ENCODE measurements around the gene PPP1R36.
A peak's percentile ranks its signal among the peaks of the same experiment; 100 is the strongest.
"Not testable (repeated sequence)": the region's sequence is repeated elsewhere in the genome, so short reads cannot be mapped to it uniquely, and the experiment has no call there.

PPP1R36 gene

GRCh38 chr14:64549791-64550620 lies at the start of gene PPP1R36:
PPP1R36 (plus strand) TSS chr14:64549961; CDS start chr14:64549998, 37 bp downstream.
- peak; percentile 31 for DNase-seq (ENCODE audit: low spot score)

DNA sequence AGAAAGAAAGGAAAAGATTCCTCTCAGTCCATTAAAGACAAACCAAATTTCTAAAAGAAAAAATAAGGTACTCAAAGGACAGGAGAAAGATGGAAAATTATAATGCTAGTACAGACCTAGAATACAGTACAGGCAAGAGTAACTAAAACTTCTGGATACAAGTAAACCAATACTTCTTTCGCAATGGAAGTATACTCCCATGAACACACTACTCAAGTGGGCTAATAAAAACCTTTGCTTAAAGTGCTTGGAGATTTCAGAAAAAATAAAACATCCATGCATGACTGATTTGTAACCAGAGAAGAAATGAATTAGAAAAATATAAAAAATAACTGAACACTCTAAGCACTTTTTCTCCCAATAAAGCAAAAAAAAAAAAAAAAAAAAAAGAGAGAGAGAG lies 49.7 kb upstream of the PPP1R36 start:
- DNase-seq (ENCODE audit: low spot score) = no peak

DNA sequence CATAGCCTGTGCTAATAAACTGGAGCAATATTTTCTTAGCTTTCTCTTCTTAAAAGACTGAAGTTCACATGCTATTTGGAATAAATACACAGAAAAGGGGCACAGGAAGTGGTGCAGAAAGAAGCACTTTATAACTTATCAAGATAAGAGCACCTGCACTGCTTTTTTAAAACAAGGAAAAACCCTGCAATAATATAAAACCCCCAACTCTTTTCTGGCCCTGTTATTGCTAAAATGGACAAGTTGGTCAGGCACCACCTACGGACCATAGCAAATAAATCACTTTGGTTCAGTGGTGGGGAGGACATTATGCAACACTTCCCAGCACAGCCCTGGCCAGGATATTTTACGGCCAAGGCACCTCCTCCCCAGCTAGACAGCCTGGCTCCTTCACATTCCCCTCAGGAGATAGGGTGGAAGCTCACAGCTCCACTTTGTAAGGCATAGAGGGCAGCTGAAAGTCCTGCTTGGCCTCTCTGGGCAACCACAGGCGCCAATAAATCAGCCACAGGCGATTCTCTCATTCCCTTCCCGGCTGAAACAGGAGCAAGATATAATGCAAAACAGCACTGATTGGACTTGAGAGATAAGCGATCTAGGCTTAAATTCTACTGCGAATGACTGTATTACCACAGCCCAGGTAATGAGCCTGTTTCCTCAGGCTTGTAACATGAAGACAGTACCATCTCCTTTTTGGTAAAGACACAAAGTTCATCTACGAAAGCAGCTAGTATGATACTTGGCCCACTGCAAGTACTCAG lies 48.2 kb upstream of the PPP1R36 start:
- no peak for DNase-seq (ENCODE audit: low spot score)

- no peak for DNase-seq (ENCODE audit: low spot score)
Measured at GRCh38 chr14:64502456-64502855, 47.3 kb upstream of the PPP1R36 start.

DNA sequence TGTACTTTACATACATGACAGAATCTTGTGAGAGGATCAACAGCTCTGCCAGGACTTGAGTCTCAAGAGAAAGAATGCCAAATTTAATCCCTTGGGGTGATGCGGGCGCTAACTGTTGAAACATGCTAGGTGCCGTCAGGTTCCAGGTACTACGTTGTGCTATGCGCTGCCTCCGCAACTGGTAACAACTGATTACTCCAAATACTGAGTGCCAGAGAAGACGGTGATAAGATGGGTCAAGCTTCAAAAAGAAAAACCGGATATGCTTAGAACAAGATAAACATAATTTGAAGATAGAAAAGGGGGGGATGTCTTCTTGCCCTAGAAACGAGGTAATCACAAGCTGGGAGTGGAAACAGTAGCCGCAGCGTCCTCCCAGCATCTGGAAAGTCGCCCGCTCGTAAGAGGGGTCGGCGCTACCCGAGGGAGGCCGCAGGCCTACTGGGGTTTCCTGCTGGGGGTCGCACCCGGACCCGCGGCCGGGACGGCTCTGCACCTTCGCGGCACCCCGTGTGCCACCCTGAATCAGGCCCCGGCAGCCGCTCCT lies 46.8 kb upstream of the PPP1R36 start:
- peak; percentile 36 for DNase-seq (ENCODE audit: low spot score)

DNA sequence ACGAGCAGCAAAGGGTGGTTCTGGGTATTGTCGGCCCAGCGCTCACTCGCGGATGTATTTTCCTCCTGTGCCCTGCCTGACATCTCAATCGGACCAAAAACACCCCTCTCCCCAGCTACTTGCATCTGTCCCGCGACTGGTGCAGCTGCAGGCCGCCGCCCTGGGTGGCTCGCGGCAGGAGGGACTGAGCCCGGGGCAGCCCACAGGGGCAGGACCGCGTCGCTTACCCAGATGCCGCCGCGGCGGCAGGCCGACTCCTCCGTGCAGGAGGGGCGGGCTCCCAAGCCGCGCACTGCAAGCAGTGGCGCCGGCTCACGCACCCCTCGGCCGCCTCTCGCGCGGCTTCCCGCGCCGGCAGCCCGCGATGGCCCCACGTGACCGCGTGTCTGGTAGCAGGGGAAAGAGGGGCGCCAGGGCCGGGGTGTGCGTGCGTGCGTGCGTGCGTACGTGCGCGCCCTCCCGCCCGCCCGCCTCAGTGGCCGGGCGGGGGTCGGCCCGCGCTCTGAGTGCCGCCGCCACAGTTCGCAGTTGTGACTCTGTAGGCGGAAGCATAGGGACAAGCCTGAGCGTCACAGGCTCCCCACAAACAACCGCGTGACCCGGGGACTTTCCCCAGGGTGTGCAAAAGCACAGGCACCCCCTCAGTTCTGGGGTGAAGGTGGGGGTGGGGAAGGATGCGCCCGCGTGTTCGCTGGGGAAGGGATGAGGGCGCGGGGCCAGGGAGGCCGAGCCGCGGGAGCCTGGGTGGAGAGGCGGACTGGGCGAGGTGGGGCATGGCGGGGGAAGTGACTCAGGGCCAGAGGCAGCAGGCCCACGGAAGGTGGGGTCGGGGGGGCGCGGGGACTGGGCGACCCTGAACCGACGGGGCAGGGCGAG lies 46.1 kb upstream of the PPP1R36 start, which contains the start of gene ZBTB25:
Gene ZBTB25, minus strand, starts transcription at position 405 of the 876 bp plus-strand sequence. CDS start 13,305 bp downstream, outside the sequence.
- peak; percentile 80 for DNase-seq (ENCODE audit: low spot score)

GRCh38 chr14:64504310-64504896 lies 45.4 kb upstream of the PPP1R36 start, which contains the start of gene ZBTB1:
ZBTB1 (plus strand) TSS chr14:64504770; CDS start chr14:64521505, 16,735 bp downstream.
- DNase-seq (ENCODE audit: low spot score) = peak; percentile 56

DNA sequence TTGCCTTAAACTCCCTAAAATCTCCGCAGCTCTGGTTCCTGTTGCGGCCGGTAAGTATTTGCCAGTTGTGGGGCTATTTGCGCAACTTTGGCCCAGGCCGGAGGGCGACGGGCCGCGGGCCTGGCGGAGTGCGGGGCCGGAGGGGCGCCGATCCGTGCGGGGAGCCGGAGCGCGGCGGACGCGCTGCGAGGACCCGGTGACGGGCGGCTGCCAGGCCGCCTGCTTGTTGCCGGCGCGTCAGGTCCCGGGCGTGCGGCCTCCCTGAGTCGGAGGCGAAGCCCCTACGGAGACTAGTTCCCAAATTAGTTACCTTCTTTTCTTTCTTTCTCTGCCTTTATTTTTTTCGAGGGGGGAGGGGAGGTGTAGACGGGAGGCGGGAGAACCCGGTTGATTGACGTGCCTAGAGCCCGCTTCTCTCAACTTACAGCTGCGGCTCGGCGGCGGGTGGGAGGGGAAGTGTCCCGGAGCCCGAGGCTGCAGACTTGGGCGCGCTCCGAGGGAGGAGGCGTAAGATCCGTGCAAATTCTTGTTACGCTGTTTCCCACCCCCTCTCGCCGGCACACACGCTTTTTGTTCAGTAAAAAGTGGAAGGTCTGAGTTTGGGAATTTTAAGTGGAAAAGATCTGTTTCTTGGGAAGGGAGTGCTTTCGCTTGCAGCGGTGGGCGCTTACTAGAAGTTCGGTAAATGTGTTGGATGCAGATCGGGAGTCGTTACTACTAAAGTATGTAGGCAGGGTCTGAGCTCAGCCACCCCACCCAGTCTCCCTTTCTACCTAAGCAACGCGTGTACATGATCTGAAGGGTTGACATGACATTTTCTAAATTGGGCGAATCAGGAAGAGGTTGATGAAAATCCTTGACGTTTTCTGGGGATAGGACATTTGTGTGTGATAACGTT lies 44.6 kb upstream of the PPP1R36 start:
- DNase-seq (ENCODE audit: low spot score) = peak; percentile 78

- no peak for DNase-seq (ENCODE audit: low spot score)
Measured at GRCh38 chr14:64506721-64507120, 43.0 kb upstream of the PPP1R36 start.

DNA sequence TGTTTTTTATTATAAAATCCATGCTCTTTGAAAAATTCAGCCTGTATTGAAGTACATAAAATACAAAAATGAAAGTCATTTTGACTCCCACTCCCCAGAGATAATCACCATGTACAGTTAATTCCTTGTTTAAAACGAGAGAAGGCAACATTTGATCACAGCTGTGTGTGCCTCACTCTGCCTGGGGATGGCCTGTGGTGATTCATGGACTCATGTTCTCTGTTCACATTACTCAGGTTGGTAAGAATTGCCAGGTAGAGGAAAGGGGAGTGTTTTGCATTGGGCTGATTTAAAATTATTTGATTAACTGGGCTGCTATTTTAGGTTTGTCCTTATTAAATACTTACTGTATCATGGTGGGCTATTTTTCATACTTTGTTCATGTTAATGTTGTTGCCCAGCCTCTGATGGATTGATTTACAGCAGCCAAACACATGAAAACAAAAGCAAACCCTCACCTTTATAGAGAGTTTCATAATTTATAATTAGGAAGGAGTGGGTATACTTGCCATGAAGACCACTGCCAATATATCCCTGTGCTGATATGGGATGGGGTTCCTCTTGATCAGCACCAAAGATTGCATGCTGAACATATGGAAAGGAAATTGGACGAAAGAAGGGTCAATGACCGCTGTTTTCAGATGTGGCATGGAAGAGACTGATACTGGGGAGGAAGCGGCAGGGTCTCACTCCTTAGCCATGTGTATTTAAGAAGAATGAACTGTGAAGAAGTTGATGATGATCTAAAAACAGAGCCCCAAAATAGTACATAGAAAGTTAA lies 42.2 kb upstream of the PPP1R36 start:
- no peak for DNase-seq (ENCODE audit: low spot score)

DNA sequence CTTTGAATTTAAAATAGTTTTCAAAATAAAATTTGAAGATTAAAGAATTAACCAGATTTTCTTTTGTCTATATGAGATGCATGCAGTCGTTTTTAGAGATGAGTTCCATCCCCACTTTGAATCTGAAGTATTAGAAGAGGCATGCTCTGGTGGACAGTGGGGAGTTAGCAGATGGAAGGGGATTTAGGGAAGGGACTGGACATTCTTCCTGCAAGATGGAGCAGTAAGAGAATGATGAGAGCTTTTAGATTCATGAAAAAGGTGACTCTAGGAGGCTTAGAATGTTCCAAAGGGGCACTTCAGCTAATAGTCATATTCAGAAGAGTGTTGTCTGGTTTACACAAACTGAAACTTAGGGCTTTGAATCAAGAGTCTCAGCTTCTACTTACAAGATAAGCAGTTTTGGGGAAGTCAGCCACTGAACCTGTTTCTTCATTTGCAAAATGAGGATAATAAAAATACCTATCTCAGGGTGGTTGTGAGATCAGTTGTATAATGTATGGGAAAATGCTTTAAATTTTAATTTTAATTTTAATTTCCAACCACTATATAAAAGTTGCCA lies 41.5 kb upstream of the PPP1R36 start:
- DNase-seq (ENCODE audit: low spot score) = no peak

GRCh38 chr14:64509036-64509435 lies 40.7 kb upstream of the PPP1R36 start:
- DNase-seq (ENCODE audit: low spot score) = no peak

GRCh38 chr14:64510825-64511671 lies 38.7 kb upstream of the PPP1R36 start:
- DNase-seq (ENCODE audit: low spot score) = peak; percentile 82

DNA sequence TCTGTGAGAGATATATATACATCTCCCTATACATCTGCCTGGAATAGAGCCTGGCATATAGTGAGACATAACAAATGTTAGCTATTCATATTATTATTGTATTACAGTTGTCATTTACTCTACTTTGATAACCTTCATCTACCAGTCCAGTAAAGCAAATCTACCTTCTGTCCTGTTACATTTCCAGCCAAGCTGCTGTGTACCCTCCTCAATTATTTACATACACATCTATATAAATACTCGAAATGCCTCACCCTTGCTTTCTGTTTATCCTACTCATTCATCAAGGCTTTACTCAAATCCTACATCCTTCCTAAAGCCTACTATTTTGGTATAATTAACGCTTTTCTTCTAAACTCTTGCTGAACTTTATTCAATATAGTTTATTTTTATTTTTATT lies 36.5 kb upstream of the PPP1R36 start:
- no peak for DNase-seq (ENCODE audit: low spot score)

DNA sequence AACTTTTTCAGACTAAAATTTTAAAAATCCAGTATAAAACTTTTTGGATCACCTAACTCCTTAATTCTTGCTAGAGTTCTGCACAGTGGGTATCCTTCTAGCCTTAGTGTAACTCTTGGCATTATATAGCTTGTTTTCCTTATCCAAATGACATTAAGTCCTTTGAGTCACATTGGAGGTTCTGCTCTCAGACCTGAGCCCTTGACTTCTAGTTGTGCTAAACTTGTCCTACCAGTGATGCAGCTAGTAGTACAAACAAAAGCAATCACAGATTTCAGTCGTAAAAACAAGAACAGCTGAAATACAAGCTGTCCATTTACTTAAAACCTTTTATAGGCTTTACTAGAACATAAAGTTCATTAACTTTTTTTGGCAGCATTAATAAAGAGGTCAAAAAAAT lies 34.7 kb upstream of the PPP1R36 start:
- no peak for DNase-seq (ENCODE audit: low spot score)

DNA sequence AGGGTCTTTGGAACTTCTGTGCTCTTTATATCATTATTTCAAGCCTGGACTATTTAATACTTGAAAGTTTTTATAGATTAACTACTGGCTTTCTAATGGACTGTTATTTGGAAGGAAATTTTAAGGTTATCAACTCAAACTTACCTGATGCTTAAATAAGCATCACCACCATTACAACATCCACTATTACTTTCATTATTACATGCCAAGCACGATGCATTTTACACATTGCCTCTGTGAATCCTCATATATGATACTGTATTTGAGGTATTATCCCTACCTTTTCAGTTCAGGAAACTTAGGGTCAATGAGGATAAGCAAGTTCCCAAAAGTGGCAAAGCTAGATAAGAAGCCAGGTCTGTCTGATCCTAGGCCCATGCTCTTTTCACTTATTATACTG lies 32.8 kb upstream of the PPP1R36 start:
- no peak for DNase-seq (ENCODE audit: low spot score)

GRCh38 chr14:64517667-64518066 lies 32.1 kb upstream of the PPP1R36 start:
- DNase-seq (ENCODE audit: low spot score) = not testable (repeated sequence)

GRCh38 chr14:64518229-64518628 lies 31.5 kb upstream of the PPP1R36 start:
- no peak for DNase-seq (ENCODE audit: low spot score)

Data from hematopoietic multipotent progenitor cell treated with erythropoietin and hydrocortisone succinate and interleukin-3 and kit ligand, for 15 days (in vitro differentiated cells).